HepG2 (cell line): ENCODE data around the gene ASIC5. TPM values are rescaled to one million over a fixed set of nuclear protein-coding genes. Genes with fewer than 3 reads are reported as not detected.

Experiments used
- ATAC-seq: fragments of 200-7000 bp; cut with Tn5 transposase; 3 replicates; pipeline ENCODE4 v1.9.1; 2020; ENCODE audit warnings: mild to moderate bottlenecking, moderate library complexity
- BruUV-seq: library from RNA; stranded (reverse); fragments of 400-500 nt; replicated peaks from 2 replicates; lab custom pipeline; 2021; lab: Mats Ljungman, UMichigan
- CTCF ChIA-PET: fragments of 300-600 bp; formaldehyde crosslinking; extraction: SDS; loops from one replicate; lab custom pipeline; 2021; ENCODE audit warnings: low total read pairs, inconsistent platforms, low intra/inter-chr PET ratio; lab: Yijun Ruan, JAX
- POLR2A ChIA-PET: fragments of 350-600 bp; sonication (Branson Sonifier 250); formaldehyde crosslinking; loops from one replicate; lab custom pipeline; 2020; ENCODE audit warnings: antibody characterized with exemption, inconsistent platforms; lab: Yijun Ruan, JAX
- DNase-seq: peaks from one replicate; pipeline ENCODE4 v3.0.0-alpha.2; 2015; ENCODE audit warnings: low spot score
- FAIRE-seq: peaks from 3 replicates; lab custom pipeline; 2011; peaks lifted over from hg19 to GRCh38; lab: Jason Lieb, UNC
- H2AFZ ChIP-seq: one replicate; pipeline ENCODE4 v1.6.1; 2011; ENCODE audit warnings: low read length, inconsistent platforms
- H3K27ac ChIP-seq: fragments of 300-600 bp; 3 replicates; pipeline ENCODE4 v1.8.0; 2011; ENCODE audit warnings: mixed run types, mild to moderate bottlenecking, mixed read lengths, low read length, inconsistent platforms; ENCODE audit not compliant: insufficient read depth; ENCODE audit errors: extremely low read length
- H3K27me3 ChIP-seq, 2 experiments: fragments of 200-600 bp in 1 of 2; 2 replicates in 1 of 2; 3 replicates in 1 of 2; pipeline versions ENCODE4 v1.6.0 to v1.8.0; 2011; ENCODE audit warnings: low read length in 2 of 2, mild to moderate bottlenecking in 2 of 2, moderate library complexity in 2 of 2, inconsistent platforms in 1 of 2; ENCODE audit not compliant: insufficient read depth in 2 of 2, control insufficient read depth in 1 of 2
- H3K36me3 ChIP-seq, 2 experiments: fragments of 200-600 bp in 1 of 2; replicated peaks in 1 of 2; 2 replicates in 1 of 2; 3 replicates in 1 of 2; pipeline versions ENCODE4 v1.5.1 to v1.8.0; 2011; ENCODE audit warnings: low read length in 2 of 2, inconsistent platforms in 1 of 2; ENCODE audit not compliant: insufficient read depth in 2 of 2, control insufficient read depth in 1 of 2
- H3K4me1 ChIP-seq: 2 replicates; pipeline ENCODE4 v1.5.1; 2012; ENCODE audit warnings: low read length, inconsistent platforms; ENCODE audit not compliant: insufficient read depth
- H3K4me2 ChIP-seq: 2 replicates; pipeline ENCODE4 v1.6.0; 2011; ENCODE audit warnings: low read depth, low read length, inconsistent platforms
- H3K4me3 ChIP-seq, 3 experiments: fragments of 200-600 bp in 1 of 3; sonication (generic), shearing (Covaris generic) in 1 of 3; replicated peaks in 1 of 3; 2 replicates each; pipeline ENCODE4 v1.5.1; 2011 to 2016; ENCODE audit warnings: low read length in 3 of 3, inconsistent platforms in 2 of 3, low read depth in 2 of 3, mild to moderate bottlenecking in 2 of 3, control low read depth in 1 of 3, mixed read lengths in 1 of 3; ENCODE audit not compliant: insufficient read depth in 1 of 3
- H3K79me2 ChIP-seq: one replicate; pipeline ENCODE4 v1.6.1; 2011; ENCODE audit warnings: low read length, inconsistent platforms; ENCODE audit not compliant: insufficient read depth
- H3K9ac ChIP-seq: 2 replicates; pipeline ENCODE4 v1.6.0; 2011; ENCODE audit warnings: mild to moderate bottlenecking, low read depth, low read length, inconsistent platforms; ENCODE audit not compliant: insufficient read depth
- H3K9me3 ChIP-seq: 2 replicates; pipeline ENCODE4 v1.5.1; 2012; ENCODE audit warnings: mild to moderate bottlenecking, low read length
- H4K20me1 ChIP-seq: 2 replicates; pipeline ENCODE4 v1.6.0; 2011; ENCODE audit warnings: inconsistent platforms, mild to moderate bottlenecking, low read length, moderate library complexity; ENCODE audit not compliant: insufficient read depth
- ATF6 ChIP-seq: sonication (generic); formaldehyde crosslinking; conservative IDR thresholded peaks from 2 replicates; pipeline ENCODE4 v1.4.0; 2020; ENCODE audit warnings: missing genetic modification reagents
- FOXM1 ChIP-seq: sonication (generic); formaldehyde crosslinking; IDR thresholded peaks from 2 replicates; pipeline ENCODE4 v1.5.0; 2020; ENCODE audit warnings: missing genetic modification reagents
- ISL2 ChIP-seq: sonication (generic); formaldehyde crosslinking; IDR thresholded peaks from 2 replicates; pipeline ENCODE4 v1.5.0; 2020; ENCODE audit warnings: missing genetic modification reagents
- REL ChIP-seq: sonication (generic); formaldehyde crosslinking; conservative IDR thresholded peaks from 2 replicates; pipeline ENCODE4 v1.8.0; 2022; ENCODE audit warnings: mild to moderate bottlenecking, missing genetic modification reagents, moderate library complexity
- SCMH1 ChIP-seq: sonication (generic); formaldehyde crosslinking; IDR thresholded peaks from 2 replicates; pipeline ENCODE4 v1.9.0; 2021; ENCODE audit warnings: missing genetic modification reagents, mild to moderate bottlenecking, borderline replicate concordance
- SRSF4 ChIP-seq: fragments of 200-400 bp; formaldehyde crosslinking; IDR thresholded peaks from one replicate; pipeline ENCODE4 v1.6.1; 2018; ENCODE audit warnings: mild to moderate bottlenecking, low read depth, low read length, moderate library complexity; ENCODE audit not compliant: poor library complexity, severe bottlenecking
- TFE3 ChIP-seq: IDR thresholded peaks from 2 replicates; pipeline ENCODE4 v1.6.1; 2016
- TOPORS ChIP-seq: sonication (generic); formaldehyde crosslinking; IDR thresholded peaks from 2 replicates; pipeline ENCODE4 v1.8.0; 2023; ENCODE audit warnings: mild to moderate bottlenecking, missing genetic modification reagents
- YEATS2 ChIP-seq: sonication (generic); formaldehyde crosslinking; IDR thresholded peaks from 2 replicates; pipeline ENCODE4 v1.4.0; 2020; ENCODE audit warnings: missing genetic modification reagents, borderline replicate concordance
- ZHX1 ChIP-seq: sonication (generic); formaldehyde crosslinking; IDR thresholded peaks from 2 replicates; pipeline ENCODE4 v1.8.1; 2022; ENCODE audit warnings: low read depth, mild to moderate bottlenecking, missing genetic modification reagents
- ZNF367 ChIP-seq: sonication (generic); formaldehyde crosslinking; IDR thresholded peaks from 2 replicates; pipeline ENCODE4 v1.4.0; 2020; ENCODE audit warnings: missing genetic modification reagents, borderline replicate concordance
- ZNF644 ChIP-seq: IDR thresholded peaks from 2 replicates; pipeline ENCODE4 v1.6.1; 2016; ENCODE audit warnings: low read depth
- ZNF652 ChIP-seq: IDR thresholded peaks from 2 replicates; pipeline ENCODE4 v1.6.1; 2016; ENCODE audit warnings: low read depth, borderline replicate concordance
- ZSCAN29 ChIP-seq: sonication (generic); formaldehyde crosslinking; conservative IDR thresholded peaks from 2 replicates; pipeline ENCODE4 v1.4.0; 2020; ENCODE audit warnings: mild to moderate bottlenecking, missing genetic modification reagents
- WGBS: methylation state at CpG from one replicate; pipeline ENCODE4 v1.1.6; 2017; ENCODE audit warnings: low lambda C conversion rate; 5-methylcytosine and 5-hydroxymethylcytosine counted together
- in situ Hi-C: cut with HindIII; loops from 2 replicates; pipeline ENCODE4 v1.10.0; 2017; ENCODE audit warnings: low pct_unique_long_range_greater_than_20kb; ENCODE audit not compliant: extremely low pct_ligation_motif_present
- intact Hi-C: fragments of 100-400 bp; cut with micrococcal nuclease; formaldehyde crosslinking; loops from one replicate; pipeline ENCODE4 v1.10.0; 2022; ENCODE audit not compliant: unreplicated experiment
- polyA plus RNA-seq, 8 experiments: library from polyadenylated mRNA; depleted of rRNA in 3 of 8; stranded (reverse) in 7 of 8; unstranded in 1 of 8; fragments of >200 nt; fragmentation: Illumina TruSeq in 4 of 8; extraction: Trizol in 4 of 8; gene quantifications; 2 replicates each; pipeline versions ENCODE4 v1.2.1 to v1.2.3, GENCODE V29; 2011 to 2016; ENCODE audit warnings: low read depth in 4 of 8, missing spikeins in 1 of 8, mixed read lengths in 1 of 8; ENCODE audit not compliant: insufficient read depth in 1 of 8
- total RNA-seq, 5 experiments: library from RNA; depleted of rRNA; stranded (reverse); fragments of >200 nt; fragmentation: Illumina TruSeq; extraction: Trizol; gene quantifications; 2 replicates each; pipeline ENCODE4 v1.2.3, GENCODE V29; 2016; ENCODE audit warnings: low read depth in 1 of 5

The ASIC5 gene
- total and polyA plus RNA-seq, 2 of the 13 experiments (the other 11 are each of a cell fraction or from before 2014, with no cell fraction given), result not detected

GRCh38 chr4:155802190-155802959, 63.7 kb downstream of the ASIC5 start:
- 41% methylated on average over 8 of the region's 9 CpGs for WGBS
- no peak for DNase-seq
- H3K4me2 ChIP-seq, result no peak overlapping the region
- in situ Hi-C loops, result no loop called here
- CTCF ChIA-PET, result no interaction called here
- intact Hi-C loops, result no loop called here
- TF ChIP-seq SCMH1 (CRISPR knock-in tag) (no peak), TOPORS (CRISPR knock-in tag) (no peak), ZSCAN29 (CRISPR knock-in tag) (no peak), TFE3 (CRISPR knock-in tag) (no peak), SRSF4 (no peak), ZHX1 (CRISPR knock-in tag) (no peak), REL (CRISPR knock-in tag) (no peak), ATF6 (CRISPR knock-in tag) (no peak), YEATS2 (CRISPR knock-in tag) (no peak), ZNF652 (CRISPR knock-in tag) (no peak), ISL2 (CRISPR knock-in tag) (no peak), ZNF644 (CRISPR knock-in tag) (no peak), FOXM1 (CRISPR knock-in tag) (no peak), ZNF367 (no peak)
- TF ChIP-seq, all 625 proteins: peak for 0
- BruUV-seq, result no TSS peak
- no peak for FAIRE-seq
- H3K4me3 ChIP-seq, result no peak overlapping the region
- no peaks in the 10 kb centered on the region for H3K9me3 ChIP-seq
- H2AFZ ChIP-seq, result no peak overlapping the region
- no peaks in the 10 kb centered on the region for H3K36me3 ChIP-seq
- no peaks in the 10 kb centered on the region for H3K27me3 ChIP-seq
- H3K79me2 ChIP-seq, result no peaks in the 10 kb centered on the region
- H3K4me1 ChIP-seq, result no peaks in the 10 kb centered on the region
- H3K27ac ChIP-seq, result no peak overlapping the region
- no peaks in the 10 kb centered on the region for H4K20me1 ChIP-seq
- POLR2A ChIA-PET, result no interaction called here
- no peak overlapping the region for H3K9ac ChIP-seq
- no peak for ATAC-seq
